Right renal cortex interstitium (tissue), 3 donors: ENCODE measurements around the gene TMEM178B. TPM values are rescaled to one million over a fixed set of nuclear protein-coding genes. Genes with fewer than 3 reads are reported as not detected.
"Not testable (repeated sequence)": the region's sequence is repeated elsewhere in the genome, so short reads cannot be mapped to it uniquely, and the experiment has no call there.

Source experiments
- DNase-seq, 3 donors: peaks; one replicate each; pipeline ENCODE4 v3.0.0-alpha.2; 2013; ENCODE audit warnings: low read depth in 3 of 3, low spot score in 2 of 3
- polyA plus RNA-seq, 3 donors: library from polyadenylated mRNA; unstranded; fragments of 120-200 nt; gene quantifications; one replicate each; pipeline ENCODE4 v1.2.1, GENCODE V29; 2013; ENCODE audit not compliant: insufficient read length in 3 of 3

TMEM178B gene
- polyA plus RNA-seq, 3 donors, result 0.21 to 0.50 (median 0.32) TPM

DNA sequence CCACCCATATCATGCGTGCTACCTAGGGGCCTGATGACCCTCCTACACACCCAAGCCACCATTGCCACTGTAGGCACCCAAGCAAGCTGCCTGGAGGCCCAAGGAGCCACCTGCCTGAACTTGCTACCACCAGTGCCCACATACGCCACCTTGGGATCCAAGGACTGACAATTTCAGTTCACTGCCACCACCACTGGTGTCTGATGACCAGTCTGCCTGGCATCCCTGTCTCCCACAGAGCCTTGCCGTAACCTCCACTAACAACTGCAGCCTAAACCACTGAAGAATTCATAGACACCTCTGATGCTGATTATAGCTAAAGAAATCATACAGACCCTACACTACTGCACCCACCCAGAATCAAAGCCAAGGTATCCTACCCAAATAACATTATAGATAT lies 58.8 kb downstream of the TMEM178B start:
- no peak for DNase-seq

- DNase-seq, result no peak
These were observed 59.8 kb downstream of the TMEM178B start for GRCh38 chr7:141133646-141134045.

- no peak for DNase-seq
These were observed 68.2 kb downstream of the TMEM178B start for GRCh38 chr7:141142058-141142457.

GRCh38 chr7:141144921-141145629 lies 71.2 kb downstream of the TMEM178B start:
- DNase-seq, result no peak

GRCh38 chr7:141145630-141145982 lies 71.7 kb downstream of the TMEM178B start:
- DNase-seq, result no peak

DNA sequence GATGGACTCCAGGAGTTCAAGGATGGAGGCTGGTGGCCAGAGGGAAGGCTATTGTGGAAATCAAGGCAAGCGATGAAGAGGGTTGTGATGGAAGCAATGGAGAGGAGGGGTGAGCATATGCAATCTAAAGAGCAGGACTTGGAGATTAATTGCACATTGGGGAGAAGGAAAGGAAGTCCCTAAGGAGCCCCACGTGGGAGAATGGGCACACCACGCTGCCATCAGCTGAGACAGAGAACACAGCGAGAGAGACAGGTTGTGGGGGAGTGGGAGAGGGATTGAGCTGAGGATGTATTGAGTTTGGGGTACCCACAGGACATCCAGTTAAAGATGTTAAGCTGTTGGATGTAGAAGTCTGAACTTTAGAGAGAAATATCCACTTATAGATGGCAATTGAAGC lies 73.6 kb downstream of the TMEM178B start:
- DNase-seq, result no peak

GRCh38 chr7:141150465-141150864 lies 76.6 kb downstream of the TMEM178B start:
- DNase-seq, result no peak

DNA sequence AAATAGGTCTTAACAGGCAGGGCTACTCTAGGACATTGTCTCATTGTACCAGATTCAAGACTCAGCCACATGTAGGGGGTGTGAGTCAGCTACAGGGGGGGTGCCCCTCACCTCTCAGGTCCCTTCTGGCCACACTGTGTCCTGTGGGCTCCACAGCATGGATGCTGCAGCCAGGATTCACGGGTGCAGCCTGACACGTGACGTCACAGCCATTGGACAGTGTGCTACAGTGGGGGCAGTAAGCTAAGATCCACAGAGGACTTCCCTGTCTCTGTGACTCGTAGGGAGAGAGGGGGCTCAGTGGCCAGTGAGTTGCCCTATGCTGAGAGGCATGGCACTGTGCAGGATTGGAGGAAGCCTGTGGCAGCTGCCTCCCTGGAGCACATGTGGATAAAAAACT lies 77.9 kb downstream of the TMEM178B start:
- no peak for DNase-seq

DNA sequence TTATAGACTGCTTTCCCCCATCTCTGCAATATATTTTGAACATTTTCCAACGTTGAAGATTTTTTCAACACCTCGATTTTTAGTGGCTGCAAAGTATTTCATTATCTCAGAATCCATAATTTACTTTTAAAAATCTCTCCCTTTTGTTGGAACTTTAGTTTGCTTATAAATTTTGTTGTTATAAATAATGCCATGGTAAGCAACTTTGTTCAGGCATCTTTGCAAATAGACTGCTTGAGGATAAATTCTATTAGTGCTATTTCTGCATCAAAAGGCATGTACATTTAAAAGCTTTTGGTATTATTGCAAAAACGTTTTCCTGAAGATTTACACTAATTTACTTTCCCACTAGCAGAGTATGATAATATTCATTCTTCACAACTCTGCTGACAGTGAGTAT lies 79.4 kb downstream of the TMEM178B start:
- DNase-seq, result no peak

DNA sequence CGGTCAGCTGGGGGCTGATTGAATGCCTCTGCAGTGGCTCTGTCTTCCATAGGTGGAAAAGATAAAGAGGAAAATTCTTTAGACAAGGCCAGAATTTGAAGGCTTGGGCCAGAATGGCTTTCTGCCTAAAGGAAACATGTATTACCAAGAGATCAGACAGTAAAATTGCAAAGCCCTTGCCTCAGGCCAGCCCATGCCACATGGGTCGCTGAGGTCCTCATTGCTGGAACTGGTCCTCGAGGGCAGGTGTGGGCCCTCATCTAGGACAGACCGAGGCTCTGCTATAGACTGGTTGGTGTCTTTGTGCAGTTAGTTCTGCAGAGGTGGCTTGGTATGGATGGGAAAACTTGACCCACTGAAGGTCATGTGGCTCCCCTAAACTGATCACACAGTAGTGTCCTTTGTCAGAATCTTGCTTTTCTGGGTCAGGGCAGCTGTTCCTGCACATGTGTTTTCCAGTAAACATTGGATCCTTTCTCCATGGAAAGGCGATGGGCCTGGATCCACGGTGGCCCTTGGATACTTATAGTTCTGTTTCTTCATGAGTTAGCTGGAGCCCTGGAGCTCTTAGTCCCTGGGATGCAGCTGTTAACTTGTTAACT lies 80.4 kb downstream of the TMEM178B start:
- no peak for DNase-seq

DNA sequence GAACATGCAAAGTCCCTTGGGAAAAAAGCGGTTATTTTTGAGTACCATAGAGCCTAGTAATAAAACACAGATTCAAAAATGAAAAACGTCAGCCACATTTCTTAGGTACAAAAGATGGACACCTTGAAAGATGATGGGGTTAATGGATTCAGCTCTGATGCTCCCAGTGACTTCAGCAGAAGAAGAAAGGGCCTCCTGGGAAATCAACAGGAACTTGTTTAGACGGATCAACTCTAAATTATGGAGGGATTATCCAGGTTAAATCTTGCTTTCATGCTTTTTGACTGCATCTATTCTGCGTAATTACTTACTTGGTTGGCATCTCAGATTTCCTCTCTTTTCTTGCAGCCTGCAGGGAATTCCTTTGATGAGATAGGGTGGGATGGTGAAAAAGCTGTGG lies 82.5 kb downstream of the TMEM178B start:
- no peak for DNase-seq

GRCh38 chr7:141157138-141157765 lies 83.4 kb downstream of the TMEM178B start:
- no peak for DNase-seq

DNA sequence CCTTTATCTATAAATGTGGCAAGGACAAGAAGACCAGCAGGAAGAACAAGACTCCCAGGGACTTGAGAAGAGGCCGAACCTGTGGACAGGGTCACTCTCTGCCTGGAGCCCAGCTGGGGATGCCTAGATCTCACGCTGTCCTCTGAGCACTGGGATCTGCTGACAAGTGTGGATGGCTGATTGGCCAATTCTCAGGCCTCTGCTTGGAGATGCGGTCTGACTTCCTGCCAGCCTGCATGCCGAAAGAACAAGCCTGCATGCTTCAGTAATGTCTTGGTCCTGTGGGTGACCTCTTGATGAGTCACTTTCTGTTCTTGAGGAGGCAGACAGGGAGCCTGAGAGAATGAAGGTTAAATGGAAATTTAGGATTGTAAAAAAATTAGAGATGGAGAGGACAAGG lies 84.7 kb downstream of the TMEM178B start:
- DNase-seq, result no peak

DNA sequence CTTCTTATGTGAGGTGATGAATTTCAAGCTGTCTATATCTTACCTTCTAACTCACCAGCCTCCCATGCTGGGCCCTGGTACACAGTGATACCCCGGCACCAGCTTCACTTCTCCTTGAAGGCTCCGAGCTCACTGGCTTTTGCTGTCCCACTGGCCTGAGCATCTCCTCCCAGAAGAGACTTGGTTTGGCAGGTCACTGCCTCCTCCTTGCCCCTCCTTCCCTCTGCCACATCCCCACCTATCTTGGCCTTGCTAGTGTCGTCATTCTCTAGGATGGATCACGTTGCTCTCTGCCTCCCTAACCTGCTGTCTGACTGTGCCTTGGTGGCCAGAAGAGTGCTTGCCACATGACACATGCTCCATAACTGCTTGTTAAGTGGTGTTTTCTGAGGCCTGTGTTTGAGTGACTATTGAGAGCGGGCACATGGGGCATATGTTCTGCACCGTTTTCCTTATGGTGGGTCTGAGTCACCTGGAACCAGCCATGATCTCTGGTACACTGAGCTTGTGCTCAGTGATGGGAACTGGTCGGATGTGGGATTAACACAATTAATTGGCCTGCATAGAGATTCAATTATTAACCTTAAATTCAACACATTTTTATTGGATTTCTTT lies 86.5 kb downstream of the TMEM178B start:
- no peak for DNase-seq

DNA sequence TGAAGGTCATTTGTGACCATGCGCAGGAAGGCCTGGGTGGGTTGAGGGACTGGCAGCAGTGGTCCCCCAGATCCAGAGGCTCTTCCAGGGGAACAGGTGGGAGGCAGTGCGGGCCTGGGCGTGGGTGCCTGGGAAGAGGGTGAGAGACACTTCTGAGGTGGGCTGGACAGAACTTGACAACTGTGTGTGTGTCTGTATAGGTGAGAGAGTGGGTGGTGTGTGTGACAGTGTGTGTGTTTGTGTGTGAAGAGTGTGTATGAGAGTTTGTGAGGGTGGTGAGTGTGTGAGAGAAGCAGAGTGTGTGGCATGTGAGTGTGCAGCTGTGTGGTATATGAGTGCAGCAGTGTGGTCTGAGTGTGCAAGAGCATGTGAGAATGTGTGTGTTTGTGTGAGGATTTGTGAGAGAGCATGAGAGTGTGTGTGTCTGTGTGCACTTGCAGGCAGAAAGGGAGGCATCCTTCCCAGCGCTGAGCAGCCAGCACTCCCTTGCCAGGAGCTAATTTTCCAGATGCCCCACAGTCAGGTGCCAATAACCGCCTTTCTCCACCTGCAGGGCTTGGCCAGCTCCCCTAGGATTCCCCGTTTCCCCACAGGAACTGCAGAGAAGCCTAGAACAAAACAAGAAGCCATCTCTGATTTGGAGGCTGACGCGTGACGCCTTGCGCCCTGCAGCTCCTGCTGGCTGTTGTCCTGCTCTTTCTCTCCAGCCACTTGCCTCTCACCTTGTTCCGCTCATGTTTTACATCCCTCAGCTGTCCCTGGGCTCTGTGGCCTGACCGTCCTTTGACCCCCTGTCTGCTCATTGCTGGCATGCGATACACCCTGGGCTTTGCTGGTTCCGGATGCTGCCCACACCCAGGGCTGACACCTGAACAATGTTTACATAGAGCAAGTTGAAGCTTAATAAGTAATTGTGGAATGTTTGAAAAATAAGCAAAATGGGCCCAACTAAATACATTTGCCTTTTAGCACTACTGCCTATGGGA lies 88.0 kb downstream of the TMEM178B start:
- no peak for DNase-seq

DNA sequence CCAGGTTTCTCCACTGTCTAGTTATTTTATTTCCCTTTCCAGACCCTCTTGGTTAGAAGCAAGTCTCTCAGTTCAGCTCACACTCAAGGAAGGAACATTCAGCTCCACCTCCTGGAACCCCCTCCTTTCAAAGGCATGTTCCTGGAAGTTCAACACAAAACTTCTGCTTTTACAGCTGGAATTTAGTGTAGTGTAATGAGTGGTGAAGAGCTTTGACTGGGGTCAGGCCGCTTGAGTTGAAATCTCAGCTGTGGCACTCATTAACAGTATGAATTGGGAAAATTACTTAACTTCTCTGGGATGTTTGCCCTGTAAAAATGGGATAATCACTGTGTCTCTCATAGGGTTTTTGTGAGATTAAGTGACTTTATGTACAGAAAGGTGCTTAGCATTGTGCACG lies 91.7 kb downstream of the TMEM178B start:
- DNase-seq, result no peak

- DNase-seq, result no peak
These were observed 93.1 kb downstream of the TMEM178B start for GRCh38 chr7:141166926-141167325.

- DNase-seq, result no peak
These were observed 93.6 kb downstream of the TMEM178B start for GRCh38 chr7:141167381-141167964.

- DNase-seq, result not testable (repeated sequence)
These were observed 95.3 kb downstream of the TMEM178B start for GRCh38 chr7:141169157-141169556.

GRCh38 chr7:141175728-141176127 lies 101.9 kb downstream of the TMEM178B start:
- not testable (repeated sequence) for DNase-seq
